Heart left ventricle (tissue), 16 donors: ENCODE results near the gene SLC2A4RG. TPM values are rescaled to one million over a fixed set of nuclear protein-coding genes. Genes with fewer than 3 reads are reported as not detected.
A peak's percentile ranks its signal among the peaks of the same experiment; 100 is the strongest.

Source experiments
- ATAC-seq, 4 donors: fragments of 200-7000 bp; cut with Tn5 transposase; one replicate each; pipeline ENCODE4 v1.9.1; 2020 to 2022; ENCODE audit warnings: moderate library complexity in 4 of 4, mild to moderate bottlenecking in 3 of 4, moderate number of reproducible peaks in 1 of 4
- DNase-seq, 5 donors: peaks; one replicate each; pipeline ENCODE4 v3.0.0-alpha.2; 2020
- H3K27ac ChIP-seq, 12 donors: fragments of 200-600 bp; sonication (generic) in 4 of 12; one replicate each; pipeline versions ENCODE4 v1.5.0 to v1.8.0; 2016 to 2022; ENCODE audit warnings: mild to moderate bottlenecking in 2 of 12
- H3K27me3 ChIP-seq, 9 donors: fragments of 200-600 bp; sonication (generic) in 2 of 9; one replicate each; pipeline versions ENCODE4 v1.5.1 to v1.8.0; 2016 to 2022; ENCODE audit warnings: mild to moderate bottlenecking in 3 of 9
- H3K36me3 ChIP-seq, 9 donors: fragments of 200-600 bp; sonication (generic) in 2 of 9; one replicate each; pipeline versions ENCODE4 v1.5.0 to v1.8.0; 2018 to 2022; ENCODE audit warnings: mild to moderate bottlenecking in 2 of 9
- H3K4me1 ChIP-seq, 12 donors: fragments of 200-600 bp; sonication (generic) in 4 of 12; one replicate each; pipeline versions ENCODE4 v1.5.0 to v1.8.0; 2016 to 2022; ENCODE audit warnings: mild to moderate bottlenecking in 3 of 12
- H3K4me3 ChIP-seq, 12 donors: fragments of 200-600 bp; sonication (generic) in 4 of 12; one replicate each; pipeline versions ENCODE4 v1.5.0 to v1.8.0; 2017 to 2022; ENCODE audit warnings: mild to moderate bottlenecking in 9 of 12, moderate library complexity in 4 of 12
- H3K9me3 ChIP-seq, 12 donors: fragments of 200-600 bp; sonication (generic) in 4 of 12; one replicate each; pipeline versions ENCODE4 v1.5.0 to v1.8.0; 2016 to 2022; ENCODE audit warnings: mild to moderate bottlenecking in 1 of 12
- POLR2A ChIP-seq, 2 donors: fragments of 450-650 bp; IDR thresholded peaks; one replicate each; pipeline ENCODE4 v1.6.1; 2017; ENCODE audit warnings: antibody characterized with exemption in 2 of 2, mild to moderate bottlenecking in 2 of 2, moderate library complexity in 2 of 2
- WGBS, 4 donors: extraction: QIAGEN DNeasy Blood & Tissue Kit in 2 of 4; methylation state at CpG; one replicate each; pipeline versions ENCODE4 v1.1.5 to v1.1.7; 2013 to 2018; 5-methylcytosine and 5-hydroxymethylcytosine counted together
- intact Hi-C, 10 donors: fragments of 100-400 bp; cut with DNase I; formaldehyde crosslinking; loops; one replicate each; pipeline versions ENCODE4 v1.11.1 to v1.14.2; 2022
- polyA plus RNA-seq, 2 donors: library from polyadenylated mRNA; stranded (reverse); fragments of 200-250 nt; gene quantifications; one replicate each; pipeline ENCODE4 v1.2.3, GENCODE V29; 2013
- total RNA-seq, 9 donors: library from RNA; depleted of rRNA in 2 of 9; stranded (reverse); fragments of >200 nt in 2 of 9; fragmentation: NEBNext Ultra II Directional in 3 of 9; extraction: Animal tissue kit (Norgen Biotek cat#: 25700) in 3 of 9; gene quantifications; one replicate each; pipeline versions ENCODE4 v1.1.0 to v1.2.4, GENCODE V29; 2016 to 2023
- TF ChIP-seq, protein P1 (sequence below), 12 donors: fragments of 200-600 bp; sonication (generic) in 4 of 12; IDR thresholded peaks; one replicate each; pipeline versions ENCODE4 v1.5.0 to v1.8.0; 2018 to 2022; ENCODE audit warnings: antibody characterized with exemption in 12 of 12, mild to moderate bottlenecking in 5 of 12
- donor health status: ischemic (EF 13 %, LVEDD 7.1; RV severe dilation, severe dysfunction).
- donor health status: healthy with polysubstance abuse.
- donor health status: DM: no; HTN: yes; CAD: no.
- donor health status: DM: no; HTN: no; CAD: no.
- donor health status: ischemic (EF 25% LVEDD 6.9; RV normal size, moderate dysfunction).
- donor health status: ischemic (EF 25% LVEDD 5.7; RV mildly dilated, moderate dysfunction).
- donor health status: healthy.
- donor health status: DM: yes; HTN: yes; CAD: no.
- donor health status: ischemic (EF 35%, LVEDD 5.7; RV mildly dilated, moderate dysfunction).
- donor health status: nonischemic (EF 11% LVEDD 7.7; RV severe dilation, severe dysfunction).
- donor health status: DM: yes; HTN: yes; CAD: no.
- donor health status: PGD.
- donor health status: ischemic (EF 29% LVEDD 5.4; RV normal size, mild dysfunction).
- donor health status: nonischemic (EF 23%, LVEDD 6.1; RV moderate dilation, normal function).

The SLC2A4RG gene
- total and polyA plus RNA-seq, 11 donors: 18.3 to 82.5 (median 70.7) TPM

DNA sequence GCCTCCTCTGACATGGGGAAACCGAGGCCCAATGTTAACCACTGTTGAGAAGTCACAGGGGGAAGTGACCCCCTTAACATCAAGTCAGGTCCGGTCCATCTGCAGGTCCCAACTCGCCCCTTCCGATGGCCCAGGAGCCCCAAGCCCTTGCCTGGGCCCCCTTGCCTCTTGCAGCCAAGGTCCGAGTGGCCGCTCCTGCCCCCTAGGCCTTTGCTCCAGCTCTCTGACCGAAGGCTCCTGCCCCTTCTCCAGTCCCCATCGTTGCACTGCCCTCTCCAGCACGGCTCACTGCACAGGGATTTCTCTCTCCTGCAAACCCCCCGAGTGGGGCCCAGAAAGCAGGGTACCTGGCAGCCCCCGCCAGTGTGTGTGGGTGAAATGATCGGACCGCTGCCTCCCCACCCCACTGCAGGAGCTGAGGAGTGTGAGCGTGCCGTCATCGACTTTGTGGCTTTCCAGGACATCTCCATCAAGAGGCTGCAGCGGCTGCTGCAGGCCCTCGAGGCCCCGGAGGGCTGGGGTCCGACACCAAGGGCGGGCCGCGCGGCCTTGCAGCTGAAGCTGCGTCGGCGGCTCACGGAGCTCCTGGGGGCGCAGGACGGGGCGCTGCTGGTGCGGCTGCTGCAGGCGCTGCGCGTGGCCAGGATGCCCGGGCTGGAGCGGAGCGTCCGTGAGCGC lies 41.6 kb upstream of the SLC2A4RG start:
- Histone ChIP-seq H3K9me3 (no peaks in the 10 kb centered on the region), H3K27ac (peak overlapping the region in 3 of 12 donors; percentile 60 to 89 (median 79)), H3K36me3 (peaks cover 0 to 45% (median 20%) of the 10 kb centered on the region in 9 donors), H3K4me1 (peaks cover 11 to 52% (median 38%) of the 10 kb centered on the region in 12 donors), H3K27me3 (no peaks in the 10 kb centered on the region), H3K4me3 (peak overlapping the region in 1 of 12 donors; percentile 43)
- intact Hi-C loops: loop anchor here in 1 of 10 donors (10.0 kb wide), 1 partner anchor 277 kb away; the partner anchor contains the start of gene SAMD10
- ATAC-seq (no peak), DNase-seq (peak in 1 of 5 donors; percentile 26)
- WGBS, 4 donors: 81 to 85% (median 83%) methylated on average over 35 to 40 of the region's 40 CpGs
- TF ChIP-seq, protein P1, sequence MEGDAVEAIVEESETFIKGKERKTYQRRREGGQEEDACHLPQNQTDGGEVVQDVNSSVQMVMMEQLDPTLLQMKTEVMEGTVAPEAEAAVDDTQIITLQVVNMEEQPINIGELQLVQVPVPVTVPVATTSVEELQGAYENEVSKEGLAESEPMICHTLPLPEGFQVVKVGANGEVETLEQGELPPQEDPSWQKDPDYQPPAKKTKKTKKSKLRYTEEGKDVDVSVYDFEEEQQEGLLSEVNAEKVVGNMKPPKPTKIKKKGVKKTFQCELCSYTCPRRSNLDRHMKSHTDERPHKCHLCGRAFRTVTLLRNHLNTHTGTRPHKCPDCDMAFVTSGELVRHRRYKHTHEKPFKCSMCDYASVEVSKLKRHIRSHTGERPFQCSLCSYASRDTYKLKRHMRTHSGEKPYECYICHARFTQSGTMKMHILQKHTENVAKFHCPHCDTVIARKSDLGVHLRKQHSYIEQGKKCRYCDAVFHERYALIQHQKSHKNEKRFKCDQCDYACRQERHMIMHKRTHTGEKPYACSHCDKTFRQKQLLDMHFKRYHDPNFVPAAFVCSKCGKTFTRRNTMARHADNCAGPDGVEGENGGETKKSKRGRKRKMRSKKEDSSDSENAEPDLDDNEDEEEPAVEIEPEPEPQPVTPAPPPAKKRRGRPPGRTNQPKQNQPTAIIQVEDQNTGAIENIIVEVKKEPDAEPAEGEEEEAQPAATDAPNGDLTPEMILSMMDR (IDR thresholded peaks at IDR 0.05): no peak
- no peak for TF ChIP-seq POLR2A (IDR thresholded peaks at IDR 0.05)

DNA sequence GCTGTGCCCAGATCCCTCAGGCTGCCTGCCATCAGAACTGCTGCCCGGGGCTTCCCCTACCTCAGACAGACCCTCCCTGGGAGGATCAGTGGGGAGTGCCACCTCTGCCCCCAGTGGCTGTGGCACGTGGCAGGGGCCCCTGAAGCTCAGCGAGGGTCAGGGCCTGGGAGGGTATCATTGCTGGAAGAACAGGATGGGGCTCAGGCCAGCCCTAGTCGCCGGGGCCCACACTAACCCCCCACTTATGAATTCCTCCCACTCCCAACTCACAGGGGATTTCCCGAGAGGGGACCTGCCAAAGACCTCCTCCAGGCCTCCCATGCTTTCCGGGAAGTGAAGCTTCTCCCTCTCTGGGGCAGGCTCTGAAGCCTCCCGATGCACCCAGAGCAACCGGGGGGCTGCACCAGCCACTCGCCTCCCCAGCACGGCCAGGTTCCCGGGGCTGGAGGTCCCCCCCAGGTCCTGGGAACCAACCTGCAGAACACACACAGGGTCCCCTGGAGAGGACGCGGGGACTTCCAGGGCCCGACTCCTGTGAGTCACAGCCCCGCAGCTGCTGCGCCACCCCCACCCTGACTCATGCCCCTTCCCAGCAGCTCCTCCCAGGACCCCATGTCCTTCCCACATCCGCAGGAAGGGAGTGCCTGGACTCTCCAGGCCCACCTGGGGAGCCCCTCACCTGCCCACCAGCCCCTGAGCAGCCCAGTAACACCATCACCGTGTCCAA lies 40.7 kb upstream of the SLC2A4RG start:
- Histone ChIP-seq H3K36me3 (peaks cover 0 to 47% (median 25%) of the 10 kb centered on the region in 9 donors), H3K4me3 (no peak overlapping the region), H3K4me1 (peaks cover 11 to 52% (median 38%) of the 10 kb centered on the region in 12 donors), H3K9me3 (no peaks in the 10 kb centered on the region), H3K27me3 (no peaks in the 10 kb centered on the region), H3K27ac (peak overlapping the region in 11 of 12 donors; percentile 21 to 89 (median 50))
- WGBS, 4 donors: 29 to 49% (median 40%) methylated on average over 4 to 19 of the region's 19 CpGs
- TF ChIP-seq, protein P1 (IDR thresholded peaks at IDR 0.05): no peak
- no peak for TF ChIP-seq POLR2A (IDR thresholded peaks at IDR 0.05)
- intact Hi-C loops: loop anchor here in 1 of 10 donors (10.0 kb wide), 1 partner anchor 276 kb away; the partner anchor contains the start of gene SAMD10
- DNase-seq: peak in 4 of 5 donors; percentile 44 to 89 (median 68)
- ATAC-seq: peak in 3 of 4 donors; percentile 15 to 68 (median 55)

DNA sequence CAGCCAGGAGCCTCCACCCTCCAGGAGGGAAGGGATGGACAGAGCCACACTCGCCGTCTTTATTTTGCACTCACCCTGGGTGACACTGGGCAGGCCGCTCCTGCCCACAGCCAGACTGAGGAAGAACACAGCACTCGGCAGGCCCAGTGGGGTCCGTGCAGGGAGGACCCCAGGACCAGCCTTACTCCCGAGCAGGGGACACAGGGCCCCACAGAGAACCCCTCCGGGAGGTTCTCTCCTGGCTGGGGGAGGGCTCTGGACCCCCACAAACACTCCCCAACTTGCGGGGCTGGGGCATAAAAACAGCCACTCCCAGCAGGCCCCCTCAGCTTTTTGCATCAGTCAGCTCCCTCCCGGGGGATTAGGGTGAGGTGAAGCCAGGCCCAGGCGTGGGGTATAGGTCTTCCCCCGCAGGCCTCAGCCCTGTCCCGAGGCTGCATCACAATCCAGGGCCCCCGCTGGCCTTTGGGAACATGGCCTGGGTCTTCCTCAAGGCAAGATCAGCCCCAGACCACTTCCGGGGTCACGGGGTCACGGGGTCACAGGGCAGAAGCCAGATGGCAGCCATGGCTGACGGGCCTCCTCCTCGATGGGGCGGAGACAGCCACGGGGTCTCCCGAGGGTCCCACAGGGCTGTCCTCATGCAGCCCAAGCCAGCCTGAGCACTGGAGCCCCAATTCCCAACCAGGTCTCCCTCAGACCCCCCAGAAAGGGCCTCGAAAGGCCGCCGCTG lies 39.9 kb upstream of the SLC2A4RG start:
- Histone ChIP-seq H3K4me1 (peaks cover 11 to 51% (median 38%) of the 10 kb centered on the region in 12 donors), H3K9me3 (no peaks in the 10 kb centered on the region), H3K27ac (peak overlapping the region in 11 of 12 donors; percentile 21 to 89 (median 50)), H3K4me3 (no peak overlapping the region), H3K36me3 (peaks cover 0 to 47% (median 25%) of the 10 kb centered on the region in 9 donors), H3K27me3 (no peaks in the 10 kb centered on the region)
- no peak for ATAC-seq
- intact Hi-C loops: loop anchor here in 1 of 10 donors (10.0 kb wide), 1 partner anchor 275 kb away; the partner anchor contains the start of gene SAMD10
- no peak for TF ChIP-seq POLR2A (IDR thresholded peaks at IDR 0.05)
- TF ChIP-seq, protein P1 (IDR thresholded peaks at IDR 0.05): no peak
- WGBS, 4 donors: 81 to 89% (median 83%) methylated on average over 12 to 24 of the region's 24 CpGs
- DNase-seq: peak in 3 of 5 donors; percentile 32 to 66 (median 48)
